H1 (cell line): ENCODE data around the gene MRPL19. TPM values are rescaled to one million over a fixed set of nuclear protein-coding genes. Genes with fewer than 3 reads are reported as not detected.

Experiments
- CTCF ChIA-PET: fragments of 300-600 bp; sonication (Branson Sonifier 250); formaldehyde crosslinking; loops from one replicate; lab custom pipeline; 2021; ENCODE audit not compliant: partially characterized antibody; lab: Charles Lee
- POLR2A ChIA-PET: fragments of 300-600 bp; sonication (Branson Sonifier 250); formaldehyde crosslinking; loops from one replicate; lab custom pipeline; 2021; ENCODE audit warnings: inconsistent platforms; ENCODE audit not compliant: partially characterized antibody; lab: Charles Lee
- DNase-seq, 2 experiments: peaks; one replicate each; pipeline versions ENCODE4 v3.0.0 to v3.0.0-alpha.2; 2010 to 2022; ENCODE audit warnings: low spot score in 2 of 2, low read depth in 1 of 2, mixed read lengths in 1 of 2
- FAIRE-seq: peaks from 2 replicates; lab custom pipeline; 2011; peaks lifted over from hg19 to GRCh38; lab: Jason Lieb, UNC
- H2AFZ ChIP-seq: 2 replicates; pipeline ENCODE4 v1.8.1; 2012; ENCODE audit warnings: low read length, inconsistent platforms
- H2AK5ac ChIP-seq: 2 replicates; pipeline ENCODE4 v1.6.1; 2013; ENCODE audit warnings: low read depth, low read length
- H2BK120ac ChIP-seq: replicated peaks from 2 replicates; pipeline ENCODE3; 2013; ENCODE audit warnings: low read depth, low read length, inconsistent platforms
- H2BK12ac ChIP-seq: 2 replicates; pipeline ENCODE4 v1.6.1; 2013; ENCODE audit warnings: low read depth, low read length
- H2BK15ac ChIP-seq: 2 replicates; pipeline ENCODE4 v1.6.1; 2013; ENCODE audit warnings: low read length
- H2BK20ac ChIP-seq: 2 replicates; pipeline ENCODE4 v1.6.1; 2013; ENCODE audit warnings: low read length
- H2BK5ac ChIP-seq: 2 replicates; pipeline ENCODE4 v1.6.1; 2013; ENCODE audit warnings: low read depth, low read length
- H3K14ac ChIP-seq: 2 replicates; pipeline ENCODE4 v1.6.1; 2013; ENCODE audit warnings: inconsistent platforms; ENCODE audit not compliant: insufficient read length
- H3K18ac ChIP-seq: 2 replicates; pipeline ENCODE4 v1.6.1; 2013; ENCODE audit warnings: low read length; ENCODE audit errors: extremely low read depth
- H3K23ac ChIP-seq: 2 replicates; pipeline ENCODE4 v1.6.1; 2013; ENCODE audit warnings: inconsistent platforms; ENCODE audit not compliant: insufficient read length
- H3K23me2 ChIP-seq: 2 replicates; pipeline ENCODE4 v1.6.1; 2013; ENCODE audit warnings: low read depth, low read length
- H3K27ac ChIP-seq: 2 replicates; pipeline ENCODE4 v1.6.1; 2011; ENCODE audit warnings: low read depth, low read length, inconsistent platforms
- H3K27me3 ChIP-seq, 4 experiments: replicated peaks in 1 of 4; 1 replicate in 1 of 4; 2 replicates in 3 of 4; pipeline versions ENCODE4 v1.6.1 to v1.8.1; 2011 to 2013; ENCODE audit warnings: low read length in 3 of 4, mild to moderate bottlenecking in 3 of 4, inconsistent platforms in 2 of 4, mixed read lengths in 2 of 4, moderate library complexity in 1 of 4; ENCODE audit not compliant: control insufficient read depth in 3 of 4, insufficient read depth in 3 of 4; ENCODE audit errors: extremely low read depth in 1 of 4
- H3K36me3 ChIP-seq, 4 experiments: 2 replicates each; pipeline versions ENCODE4 v1.6.1 to v1.8.1; 2011 to 2013; ENCODE audit warnings: mild to moderate bottlenecking in 4 of 4, low read length in 3 of 4, moderate library complexity in 2 of 4, control low read depth in 1 of 4, inconsistent platforms in 1 of 4; ENCODE audit not compliant: insufficient read depth in 4 of 4, control insufficient read depth in 2 of 4
- H3K4ac ChIP-seq: replicated peaks from 2 replicates; pipeline ENCODE3; 2013; ENCODE audit warnings: low read length, low read depth, mixed read lengths, inconsistent platforms; ENCODE audit not compliant: insufficient read length
- H3K4me1 ChIP-seq, 4 experiments: replicated peaks in 1 of 4; 1 replicate in 1 of 4; 2 replicates in 3 of 4; pipeline versions ENCODE4 v1.6.1 to v1.8.1; 2011 to 2013; ENCODE audit warnings: low read length in 3 of 4, inconsistent platforms in 2 of 4, mixed read lengths in 1 of 4; ENCODE audit not compliant: insufficient read depth in 4 of 4, control insufficient read depth in 3 of 4
- H3K4me2 ChIP-seq, 2 experiments: 2 replicates each; pipeline versions ENCODE4 v1.6.1 to v1.8.1; 2011 to 2013; ENCODE audit warnings: low read depth in 2 of 2, low read length in 2 of 2, control low read depth in 1 of 2, inconsistent platforms in 1 of 2, mild to moderate bottlenecking in 1 of 2; ENCODE audit not compliant: insufficient read depth in 1 of 2
- H3K4me3 ChIP-seq, 4 experiments: fragments of 200-600, 300-600 bp in 1 of 4; sonication (generic), shearing (Covaris generic), sonication (Bioruptor Twin) in 1 of 4; 2 replicates each; pipeline versions ENCODE4 v1.5.1 to v1.8.1; 2011 to 2016; ENCODE audit warnings: low read length in 4 of 4, low read depth in 3 of 4, control low read depth in 2 of 4, inconsistent platforms in 2 of 4, mild to moderate bottlenecking in 2 of 4, mixed read lengths in 1 of 4, moderate library complexity in 1 of 4; ENCODE audit not compliant: insufficient read depth in 2 of 4; ENCODE audit errors: extremely low read depth in 1 of 4
- H3K56ac ChIP-seq: replicated peaks from 2 replicates; pipeline ENCODE3; 2013; ENCODE audit warnings: low read depth, mild to moderate bottlenecking, mixed read lengths, low read length, inconsistent platforms; ENCODE audit not compliant: insufficient read length
- H3K79me1 ChIP-seq: 2 replicates; pipeline ENCODE4 v1.6.1; 2013; ENCODE audit warnings: low read depth, low read length, control low read depth
- H3K79me2 ChIP-seq, 2 experiments: 2 replicates each; pipeline versions ENCODE4 v1.6.1 to v1.8.1; 2012 to 2013; ENCODE audit warnings: low read length in 2 of 2, mild to moderate bottlenecking in 2 of 2, inconsistent platforms in 1 of 2; ENCODE audit not compliant: insufficient read depth in 2 of 2, control insufficient read depth in 1 of 2
- H3K9ac ChIP-seq, 4 experiments: replicated peaks in 1 of 4; 1 replicate in 1 of 4; 2 replicates in 3 of 4; pipeline versions ENCODE4 v1.6.1 to v1.8.1; 2011 to 2013; ENCODE audit warnings: low read depth in 3 of 4, low read length in 3 of 4, control low read depth in 2 of 4, mild to moderate bottlenecking in 2 of 4, moderate library complexity in 2 of 4, inconsistent platforms in 1 of 4; ENCODE audit errors: extremely low read depth in 1 of 4
- H3K9me3 ChIP-seq, 2 experiments: 2 replicates each; pipeline versions ENCODE4 v1.6.1 to v1.8.1; 2012 to 2013; ENCODE audit warnings: mild to moderate bottlenecking in 2 of 2, moderate library complexity in 2 of 2, control low read depth in 1 of 2, inconsistent platforms in 1 of 2, low read depth in 1 of 2, low read length in 1 of 2, mixed read lengths in 1 of 2; ENCODE audit not compliant: insufficient read depth in 2 of 2
- H4K20me1 ChIP-seq, 2 experiments: replicated peaks in 1 of 2; 2 replicates each; pipeline versions ENCODE3 to v1.8.1; 2011 to 2013; ENCODE audit warnings: inconsistent platforms in 2 of 2, low read length in 2 of 2, mild to moderate bottlenecking in 1 of 2; ENCODE audit not compliant: insufficient read depth in 2 of 2, control insufficient read depth in 1 of 2
- H4K5ac ChIP-seq: 2 replicates; pipeline ENCODE4 v1.6.1; 2013; ENCODE audit warnings: low read length, low read depth, mixed read lengths, inconsistent platforms; ENCODE audit not compliant: insufficient read length
- H4K8ac ChIP-seq: 2 replicates; pipeline ENCODE4 v1.8.0; 2013; ENCODE audit warnings: mild to moderate bottlenecking, moderate library complexity, low read length, inconsistent platforms; ENCODE audit not compliant: insufficient read depth; ENCODE audit errors: extremely low read depth
- H4K91ac ChIP-seq: replicated peaks from 2 replicates; pipeline ENCODE3; 2013; ENCODE audit warnings: low read length, mixed read lengths, inconsistent platforms; ENCODE audit not compliant: insufficient read length
- BACH1 ChIP-seq: IDR thresholded peaks from 2 replicates; pipeline ENCODE4 v1.6.1; 2012; ENCODE audit warnings: low read length, improper control_type of control experiment
- KDM1A ChIP-seq: fragments of 200-600, 300-600 bp; sonication (generic); IDR thresholded peaks from 2 replicates; pipeline ENCODE4 v1.7.1; 2016; ENCODE audit warnings: mild to moderate bottlenecking, low read length, borderline replicate concordance
- RAD21 ChIP-seq, 2 experiments: IDR thresholded peaks in 1 of 2; conservative IDR thresholded peaks in 1 of 2; 2 replicates each; pipeline ENCODE4 v1.6.1; 2011; ENCODE audit warnings: low read depth in 2 of 2, low read length in 2 of 2, improper control_type of control experiment in 1 of 2, inconsistent platforms in 1 of 2, mild to moderate bottlenecking in 1 of 2, moderate library complexity in 1 of 2
- YY1 ChIP-seq: IDR thresholded peaks from 2 replicates; pipeline ENCODE4 v1.6.1; 2011; ENCODE audit warnings: low read depth, mild to moderate bottlenecking, low read length
- WGBS, 2 experiments: shearing (Covaris generic) in 1 of 2; methylation state at CpG; one replicate each; pipeline versions ENCODE4 v1.1.6 to v1.1.7; 2013 to 2015; ENCODE audit warnings: low lambda C conversion rate in 2 of 2, mixed read lengths in 2 of 2, inconsistent platforms in 1 of 2, low coverage in 1 of 2, missing lambda C conversion rate in 1 of 2; ENCODE audit not compliant: insufficient replicate concordance in 2 of 2, insufficient coverage in 1 of 2, insufficient read length in 1 of 2; ENCODE audit errors: extremely low coverage in 1 of 2, missing lambda C conversion rate in 1 of 2; 5-methylcytosine and 5-hydroxymethylcytosine counted together
- polyA plus RNA-seq, 7 experiments: library from polyadenylated mRNA; depleted of rRNA in 3 of 7; stranded (reverse) in 5 of 7; unstranded in 2 of 7; fragments of >200 nt in 5 of 7; fragments of 200-250 nt in 2 of 7; gene quantifications; 1 replicate in 5 of 7; 2 replicates in 1 of 7; 4 replicates in 1 of 7; pipeline versions ENCODE4 v1.2.1 to v1.2.3, GENCODE V29; 2011 to 2013; ENCODE audit warnings: missing spikeins in 2 of 7, mixed read lengths in 2 of 7
- total RNA-seq: library from RNA; stranded (reverse); fragmentation: NEBNext Ultra II Directional; extraction: Animal tissue kit (Norgen Biotek cat#: 25700); gene quantifications from 2 replicates; pipeline ENCODE4 v1.2.1, GENCODE V29; 2021

Gene MRPL19
- total and polyA plus RNA-seq, 2 of the 8 experiments (the other 6 are each of a cell fraction or from before 2014, with no cell fraction given): 18.1 to 75.2 TPM

- POLR2A ChIA-PET: no interaction called here
- no peak overlapping the region for H2BK120ac ChIP-seq
- no peak overlapping the region for H3K4me2 ChIP-seq
- H3K4me3 ChIP-seq: no peak overlapping the region
- no peak overlapping the region for H3K56ac ChIP-seq
- H3K14ac ChIP-seq: no peak overlapping the region
- no peak for FAIRE-seq
- no peak overlapping the region for H2AK5ac ChIP-seq
- H3K9ac ChIP-seq: no peak overlapping the region
- no peak overlapping the region for H3K23ac ChIP-seq
- no peak overlapping the region for H3K4ac ChIP-seq
- H3K4me1 ChIP-seq: peaks cover 0 to 3% (median under 1%) of the 10 kb centered on the region in 4 experiments; a peak in 2 of 7 replicates
- H3K27ac ChIP-seq: no peak overlapping the region
- no peak overlapping the region for H2BK5ac ChIP-seq
- H3K79me2 ChIP-seq: peaks cover 0 to 20% of the 10 kb centered on the region in 2 experiments; a peak in 2 of 4 replicates
- no peak overlapping the region for H3K18ac ChIP-seq
- H4K20me1 ChIP-seq: no peaks in the 10 kb centered on the region
- peaks cover 2 to 45% (median 13%) of the 10 kb centered on the region in 4 experiments; a peak in 4 of 8 replicates for H3K36me3 ChIP-seq
- H4K5ac ChIP-seq: no peak overlapping the region
- H3K27me3 ChIP-seq: no peaks in the 10 kb centered on the region
- 0 out of 2 replicates have a peak, but pooled peaks cover under 1% of the 10 kb centered on the region for H3K79me1 ChIP-seq
- no peak overlapping the region for H4K91ac ChIP-seq
- H2BK15ac ChIP-seq: no peak overlapping the region
- H2BK12ac ChIP-seq: no peak overlapping the region
- TF ChIP-seq BACH1 (no peak), RAD21 (IDR thresholded peaks at IDR 0.05 in 1 of 2, conservative IDR thresholded peaks at IDR 0.05 in 1 of 2; ENCODE audit: low read depth in 2 of 2, low read length in 2 of 2) (no peak), KDM1A (no peak), YY1 (no peak)
- H3K23me2 ChIP-seq: no peaks in the 10 kb centered on the region; the same call in 1 of the 2 replicates
- CTCF ChIA-PET: no interaction called here
- H3K9me3 ChIP-seq: no peaks in the 10 kb centered on the region
- H4K8ac ChIP-seq: no peak overlapping the region
- no peak overlapping the region for H2BK20ac ChIP-seq
- WGBS, 2 experiments: 76% methylated on average over 1 of the region's 1 CpG; no CpG with 5 or more reads in 1 of the 2 experiments
- DNase-seq: no peak
- H2AFZ ChIP-seq: no peak overlapping the region
Observed at GRCh38 chr2:75705921-75706320, 59.3 kb downstream of the MRPL19 start.
